Subcutaneous adipose tissue (tissue), 4 donors: ENCODE measurements around the gene IKBKE. TPM values are rescaled to one million over a fixed set of nuclear protein-coding genes. Genes with fewer than 3 reads are reported as not detected.

ENCODE experiments used
- total RNA-seq, 4 donors: library from RNA; depleted of rRNA; stranded (reverse); fragments of >200 nt; gene quantifications; one replicate each; pipeline ENCODE4 v1.1.0, GENCODE V29; 2016
- TF ChIP-seq, protein P1 (sequence below): fragments of 450-650 bp; IDR thresholded peaks from one replicate; pipeline ENCODE4 v1.5.1; 2016; ENCODE audit warnings: low read depth, mild to moderate bottlenecking, control low read depth, antibody characterized with exemption, moderate library complexity

Gene IKBKE
- total RNA-seq, 4 donors from 2014 or later = 4.0 to 4.9 (median 4.9) TPM

- TF ChIP-seq, protein P1, sequence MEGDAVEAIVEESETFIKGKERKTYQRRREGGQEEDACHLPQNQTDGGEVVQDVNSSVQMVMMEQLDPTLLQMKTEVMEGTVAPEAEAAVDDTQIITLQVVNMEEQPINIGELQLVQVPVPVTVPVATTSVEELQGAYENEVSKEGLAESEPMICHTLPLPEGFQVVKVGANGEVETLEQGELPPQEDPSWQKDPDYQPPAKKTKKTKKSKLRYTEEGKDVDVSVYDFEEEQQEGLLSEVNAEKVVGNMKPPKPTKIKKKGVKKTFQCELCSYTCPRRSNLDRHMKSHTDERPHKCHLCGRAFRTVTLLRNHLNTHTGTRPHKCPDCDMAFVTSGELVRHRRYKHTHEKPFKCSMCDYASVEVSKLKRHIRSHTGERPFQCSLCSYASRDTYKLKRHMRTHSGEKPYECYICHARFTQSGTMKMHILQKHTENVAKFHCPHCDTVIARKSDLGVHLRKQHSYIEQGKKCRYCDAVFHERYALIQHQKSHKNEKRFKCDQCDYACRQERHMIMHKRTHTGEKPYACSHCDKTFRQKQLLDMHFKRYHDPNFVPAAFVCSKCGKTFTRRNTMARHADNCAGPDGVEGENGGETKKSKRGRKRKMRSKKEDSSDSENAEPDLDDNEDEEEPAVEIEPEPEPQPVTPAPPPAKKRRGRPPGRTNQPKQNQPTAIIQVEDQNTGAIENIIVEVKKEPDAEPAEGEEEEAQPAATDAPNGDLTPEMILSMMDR = no peak
Observed at GRCh38 chr1:206435445-206435844, 34.8 kb upstream of the IKBKE start.

- TF ChIP-seq, protein P1 = no peak
Observed at GRCh38 chr1:206438554-206438953, 31.7 kb upstream of the IKBKE start.

DNA sequence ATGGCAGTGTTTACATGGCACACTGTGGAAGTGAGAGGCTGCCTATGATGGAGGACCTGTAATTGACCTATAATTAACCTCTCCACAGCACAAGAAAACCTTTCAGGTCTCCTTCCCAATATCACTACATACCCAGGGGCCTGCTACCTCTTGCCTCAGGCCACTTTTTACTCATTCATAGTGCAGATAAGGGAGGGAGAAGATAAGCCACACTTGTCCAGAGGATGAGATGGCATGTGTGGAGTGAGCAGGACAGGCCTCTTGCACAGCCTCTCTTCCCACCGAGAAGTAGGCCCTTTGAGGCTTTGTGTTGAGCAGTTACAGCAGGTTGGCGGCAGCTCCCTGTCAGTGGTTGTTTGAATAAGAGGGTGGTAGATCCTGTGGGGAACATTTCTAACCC is 31.1 kb upstream of the IKBKE start:
- TF ChIP-seq, protein P1 = no peak

GRCh38 chr1:206441336-206441967 is 28.8 kb upstream of the IKBKE start:
- TF ChIP-seq, protein P1 = no peak

- TF ChIP-seq, protein P1 = no peak
Observed at GRCh38 chr1:206442101-206442500, 28.2 kb upstream of the IKBKE start.

DNA sequence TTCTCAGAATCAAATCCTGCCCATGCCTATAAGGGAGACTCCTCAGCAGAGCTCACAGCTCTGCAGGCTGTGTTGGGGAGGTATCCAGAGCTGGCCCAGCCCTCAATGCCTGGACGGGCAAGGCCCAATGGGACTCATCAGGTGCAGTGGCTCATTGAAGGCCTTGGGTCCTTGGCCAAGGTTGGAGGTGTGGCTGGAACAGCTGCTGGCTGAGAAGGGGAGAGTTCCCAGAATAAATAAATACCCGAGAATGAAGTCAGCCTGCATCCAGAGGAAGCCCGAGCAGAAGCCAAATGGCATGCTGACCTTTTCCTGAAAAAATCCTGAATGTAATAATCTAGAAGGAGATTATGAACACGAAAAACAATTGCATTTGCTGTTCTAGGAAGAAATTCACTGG is 25.2 kb upstream of the IKBKE start:
- TF ChIP-seq, protein P1 = no peak

- TF ChIP-seq, protein P1 = no peak
Observed at GRCh38 chr1:206445911-206446356, 24.3 kb upstream of the IKBKE start.
